ENCODE results near the gene BCDIN3D.

Gene BCDIN3D

GRCh38 chr12:49889361-49890095, 46.6 kb upstream of the BCDIN3D start:
- CTCF ChIA-PET, result interaction anchor here (2.1 kb wide), 1 partner anchor 56 kb away, joined by 5 read pairs; no protein-coding TSS in a partner anchor
- DNase-seq (ENCODE audit: extremely low spot score), result no peak
- POLR2A ChIA-PET, result no interaction called here
- TF ChIP-seq L3MBTL2 (conservative IDR thresholded peaks at IDR 0.05), result no peak
- no peak for TF ChIP-seq TARDBP (IDR thresholded peaks at IDR 0.05)
- no peak for TF ChIP-seq LEF1 (IDR thresholded peaks at IDR 0.05; ENCODE audit: borderline replicate concordance)
- no peak for TF ChIP-seq FOXA1 (IDR thresholded peaks at IDR 0.05)
- TF ChIP-seq ZNF384 (IDR thresholded peaks at IDR 0.05), result no peak
- TF ChIP-seq FOXM1 (IDR thresholded peaks at IDR 0.05; ENCODE audit: borderline replicate concordance), result no peak
- no peak for TF ChIP-seq BHLHE40 (IDR thresholded peaks at IDR 0.05; ENCODE audit: borderline replicate concordance)
- no peak for TF ChIP-seq ARNT (IDR thresholded peaks at IDR 0.05)
- no peak for TF ChIP-seq HDGF (IDR thresholded peaks at IDR 0.05; ENCODE audit: borderline replicate concordance)
- no peak for TF ChIP-seq PKNOX1 (IDR thresholded peaks at IDR 0.05)
- TF ChIP-seq ELF4 (IDR thresholded peaks at IDR 0.05), result no peak
- TF ChIP-seq SP1 (IDR thresholded peaks at IDR 0.05), result no peak
- TF ChIP-seq SUZ12 (IDR thresholded peaks at IDR 0.05), result no peak
- TF ChIP-seq NFRKB (IDR thresholded peaks at IDR 0.05), result no peak
- TF ChIP-seq CTBP1 (IDR thresholded peaks at IDR 0.05; ENCODE audit: borderline replicate concordance), result no peak
- TF ChIP-seq FOXK2 (IDR thresholded peaks at IDR 0.05), result no peak

GRCh38 chr12:49888461-49889151, 45.7 kb upstream of the BCDIN3D start:
- DNase-seq (ENCODE audit: extremely low spot score), result no peak
- CTCF ChIA-PET, result interaction anchor here (2.1 kb wide), 1 partner anchor 57 kb away, joined by 5 read pairs; no protein-coding TSS in a partner anchor
- no peak for TF ChIP-seq ARNT (IDR thresholded peaks at IDR 0.05)
- TF ChIP-seq LEF1 (IDR thresholded peaks at IDR 0.05; ENCODE audit: borderline replicate concordance), result no peak
- no peak for TF ChIP-seq ELF4 (IDR thresholded peaks at IDR 0.05)
- no peak for TF ChIP-seq HDGF (IDR thresholded peaks at IDR 0.05; ENCODE audit: borderline replicate concordance)
- no peak for TF ChIP-seq SUZ12 (IDR thresholded peaks at IDR 0.05)
- POLR2A ChIA-PET, result no interaction called here

- POLR2A ChIA-PET, result no interaction called here
- DNase-seq (ENCODE audit: extremely low spot score), result no peak
- CTCF ChIA-PET, result no interaction called here
- TF ChIP-seq PKNOX1 (IDR thresholded peaks at IDR 0.05) (no peak), TARDBP (IDR thresholded peaks at IDR 0.05) (no peak), ARNT (IDR thresholded peaks at IDR 0.05) (no peak), SUZ12 (IDR thresholded peaks at IDR 0.05) (no peak), ELF4 (IDR thresholded peaks at IDR 0.05) (no peak), ZNF384 (IDR thresholded peaks at IDR 0.05) (no peak), SP1 (IDR thresholded peaks at IDR 0.05) (no peak), NFRKB (IDR thresholded peaks at IDR 0.05) (no peak), BHLHE40 (IDR thresholded peaks at IDR 0.05; ENCODE audit: borderline replicate concordance) (no peak), LEF1 (IDR thresholded peaks at IDR 0.05; ENCODE audit: borderline replicate concordance) (no peak), L3MBTL2 (conservative IDR thresholded peaks at IDR 0.05) (no peak), HDGF (IDR thresholded peaks at IDR 0.05; ENCODE audit: borderline replicate concordance) (no peak), FOXK2 (IDR thresholded peaks at IDR 0.05) (no peak)
Observed at GRCh38 chr12:49887536-49888401, 44.9 kb upstream of the BCDIN3D start.

- POLR2A ChIA-PET, result no interaction called here
- TF ChIP-seq CTBP1 (IDR thresholded peaks at IDR 0.05; ENCODE audit: borderline replicate concordance) (no peak), FOXA1 (IDR thresholded peaks at IDR 0.05) (no peak), L3MBTL2 (conservative IDR thresholded peaks at IDR 0.05) (no peak), LEF1 (IDR thresholded peaks at IDR 0.05; ENCODE audit: borderline replicate concordance) (no peak), SP1 (IDR thresholded peaks at IDR 0.05) (no peak), PKNOX1 (IDR thresholded peaks at IDR 0.05) (no peak), TARDBP (IDR thresholded peaks at IDR 0.05) (no peak), ARNT (IDR thresholded peaks at IDR 0.05) (no peak), HDGF (IDR thresholded peaks at IDR 0.05; ENCODE audit: borderline replicate concordance) (no peak), NFRKB (IDR thresholded peaks at IDR 0.05) (no peak), FOXK2 (IDR thresholded peaks at IDR 0.05) (no peak), ZNF384 (IDR thresholded peaks at IDR 0.05) (no peak), ELF4 (IDR thresholded peaks at IDR 0.05) (no peak), BHLHE40 (IDR thresholded peaks at IDR 0.05; ENCODE audit: borderline replicate concordance) (no peak), FOXM1 (IDR thresholded peaks at IDR 0.05; ENCODE audit: borderline replicate concordance) (no peak), SUZ12 (IDR thresholded peaks at IDR 0.05) (no peak)
- CTCF ChIA-PET, result no interaction called here
- DNase-seq (ENCODE audit: extremely low spot score), result no peak
Observed at GRCh38 chr12:49887091-49887490, 44.2 kb upstream of the BCDIN3D start.

Measured in HEK293T (cell line).